Tibial nerve (tissue), 3 donors: ENCODE data around the gene SNX9.

Source experiments
- POLR2A ChIP-seq, 2 donors: fragments of 450-650 bp; IDR thresholded peaks; one replicate each; pipeline ENCODE4 v1.6.1; 2017; ENCODE audit warnings: antibody characterized with exemption in 2 of 2, mild to moderate bottlenecking in 2 of 2, moderate library complexity in 2 of 2
- TF ChIP-seq, protein P1 (sequence below), 5 experiments: fragments of 200-600 bp in 3 of 5; fragments of 450-650 bp in 2 of 5; sonication (generic) in 3 of 5; IDR thresholded peaks; one replicate each; pipeline ENCODE4 v1.5.1; 2016 to 2019; ENCODE audit warnings: antibody characterized with exemption in 5 of 5, mild to moderate bottlenecking in 3 of 5, moderate library complexity in 2 of 5

GRCh38 chr6:157847846-157848245, 24.8 kb downstream of the SNX9 start:
- no peak for TF ChIP-seq POLR2A (IDR thresholded peaks at IDR 0.05)
- TF ChIP-seq, protein P1, sequence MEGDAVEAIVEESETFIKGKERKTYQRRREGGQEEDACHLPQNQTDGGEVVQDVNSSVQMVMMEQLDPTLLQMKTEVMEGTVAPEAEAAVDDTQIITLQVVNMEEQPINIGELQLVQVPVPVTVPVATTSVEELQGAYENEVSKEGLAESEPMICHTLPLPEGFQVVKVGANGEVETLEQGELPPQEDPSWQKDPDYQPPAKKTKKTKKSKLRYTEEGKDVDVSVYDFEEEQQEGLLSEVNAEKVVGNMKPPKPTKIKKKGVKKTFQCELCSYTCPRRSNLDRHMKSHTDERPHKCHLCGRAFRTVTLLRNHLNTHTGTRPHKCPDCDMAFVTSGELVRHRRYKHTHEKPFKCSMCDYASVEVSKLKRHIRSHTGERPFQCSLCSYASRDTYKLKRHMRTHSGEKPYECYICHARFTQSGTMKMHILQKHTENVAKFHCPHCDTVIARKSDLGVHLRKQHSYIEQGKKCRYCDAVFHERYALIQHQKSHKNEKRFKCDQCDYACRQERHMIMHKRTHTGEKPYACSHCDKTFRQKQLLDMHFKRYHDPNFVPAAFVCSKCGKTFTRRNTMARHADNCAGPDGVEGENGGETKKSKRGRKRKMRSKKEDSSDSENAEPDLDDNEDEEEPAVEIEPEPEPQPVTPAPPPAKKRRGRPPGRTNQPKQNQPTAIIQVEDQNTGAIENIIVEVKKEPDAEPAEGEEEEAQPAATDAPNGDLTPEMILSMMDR (IDR thresholded peaks at IDR 0.05): no peak
